Measurements from ENCODE around the gene CIT. TPM values are rescaled to one million over a fixed set of nuclear protein-coding genes. Genes with fewer than 3 reads are reported as not detected.

The CIT gene
- total RNA-seq, 1 experiment from 2014 or later: 67.9 TPM

GRCh38 chr12:119758722-119759121, 118.4 kb downstream of the CIT start:
- ChIA-PET CTCF (no interaction called here), POLR2A (no interaction called here)
- H3K27me3 ChIP-seq (ENCODE audit: control insufficient read depth, insufficient read depth, low read length): no peaks in the 10 kb centered on the region
- no peaks in the 10 kb centered on the region for H3K4me1 ChIP-seq (ENCODE audit: control insufficient read depth, insufficient read depth, low read length)
- in situ Hi-C loops (cut with HindIII; ENCODE audit: low pct_unique_long_range_greater_than_20kb, low sequenced_read_pairs) (no loop called here), intact Hi-C loops (cut with micrococcal nuclease; ENCODE audit: unreplicated experiment) (no loop called here)
- H3K27ac ChIP-seq (ENCODE audit: low read length): no peak overlapping the region
- BruUV-seq (replicated peaks): no TSS peak
- TF ChIP-seq POLR2AphosphoS5 (IDR thresholded peaks at IDR 0.05; ENCODE audit: low read depth, low read length) (no peak), CTCF (IDR thresholded peaks at IDR 0.05) (no peak), TCF7L2 (IDR thresholded peaks at IDR 0.05; ENCODE audit: low read depth, low read length) (no peak), REST (IDR thresholded peaks at IDR 0.05; ENCODE audit: insufficient read depth in 1 of 2, low read depth in 2 of 2, low read length in 1 of 2) (no peak), SIN3A (IDR thresholded peaks at IDR 0.05; ENCODE audit: borderline replicate concordance, insufficient read depth, low read depth, low read length) (no peak)
- H3K9me3 ChIP-seq (ENCODE audit: control insufficient read depth, insufficient read depth, low read depth, low read length): no peaks in the 10 kb centered on the region
- H3K36me3 ChIP-seq (ENCODE audit: control insufficient read depth, insufficient read depth, low read length): no peaks in the 10 kb centered on the region
- H3K4me3 ChIP-seq (ENCODE audit: low read depth in 2 of 2, low read length in 2 of 2): no peak overlapping the region
- DNase-seq (ENCODE audit: low read depth, low spot score) (no peak), ATAC-seq (no peak)

- intact Hi-C loops (cut with micrococcal nuclease; ENCODE audit: unreplicated experiment): no loop called here
- in situ Hi-C loops (cut with HindIII; ENCODE audit: low pct_unique_long_range_greater_than_20kb, low sequenced_read_pairs): no loop called here
- no peaks in the 10 kb centered on the region for H3K27me3 ChIP-seq (ENCODE audit: control insufficient read depth, insufficient read depth, low read length)
- BruUV-seq (replicated peaks): no TSS peak
- H3K4me3 ChIP-seq (ENCODE audit: low read depth in 2 of 2, low read length in 2 of 2): no peak overlapping the region
- CTCF ChIA-PET: no interaction called here
- H3K27ac ChIP-seq (ENCODE audit: low read length): no peak overlapping the region
- DNase-seq (ENCODE audit: low read depth, low spot score): no peak
- no peaks in the 10 kb centered on the region for H3K4me1 ChIP-seq (ENCODE audit: control insufficient read depth, insufficient read depth, low read length)
- no peak for ATAC-seq
- no peaks in the 10 kb centered on the region for H3K9me3 ChIP-seq (ENCODE audit: control insufficient read depth, insufficient read depth, low read depth, low read length)
- H3K36me3 ChIP-seq (ENCODE audit: control insufficient read depth, insufficient read depth, low read length): no peaks in the 10 kb centered on the region
- POLR2A ChIA-PET: interaction anchor here (0.5 kb wide), 1 partner anchor 56 kb away, joined by 3 read pairs; no protein-coding TSS in a partner anchor
- TF ChIP-seq SIN3A (IDR thresholded peaks at IDR 0.05; ENCODE audit: borderline replicate concordance, insufficient read depth, low read depth, low read length): no peak
Observed at GRCh38 chr12:119758234-119758633, 118.9 kb downstream of the CIT start.

- TF ChIP-seq SIN3A (IDR thresholded peaks at IDR 0.05; ENCODE audit: borderline replicate concordance, insufficient read depth, low read depth, low read length): no peak
- TF ChIP-seq REST (IDR thresholded peaks at IDR 0.05; ENCODE audit: insufficient read depth in 1 of 2, low read depth in 2 of 2, low read length in 1 of 2): no peak
- TF ChIP-seq TCF7L2 (IDR thresholded peaks at IDR 0.05; ENCODE audit: low read depth, low read length): no peak
- no peak for TF ChIP-seq POLR2AphosphoS5 (IDR thresholded peaks at IDR 0.05; ENCODE audit: low read depth, low read length)
- no peak for TF ChIP-seq CTCF (IDR thresholded peaks at IDR 0.05)
- Histone ChIP-seq H3K9me3 (ENCODE audit: control insufficient read depth, insufficient read depth, low read depth, low read length) (no peaks in the 10 kb centered on the region), H3K4me3 (ENCODE audit: low read depth in 2 of 2, low read length in 2 of 2) (no peak overlapping the region), H3K4me1 (ENCODE audit: control insufficient read depth, insufficient read depth, low read length) (no peaks in the 10 kb centered on the region), H3K27ac (ENCODE audit: low read length) (no peak overlapping the region), H3K27me3 (ENCODE audit: control insufficient read depth, insufficient read depth, low read length) (no peaks in the 10 kb centered on the region), H3K36me3 (ENCODE audit: control insufficient read depth, insufficient read depth, low read length) (peaks cover 8% of the 10 kb centered on the region)
- DNase-seq (ENCODE audit: low read depth, low spot score): no peak
- in situ Hi-C loops (cut with HindIII; ENCODE audit: low pct_unique_long_range_greater_than_20kb, low sequenced_read_pairs) (no loop called here), intact Hi-C loops (cut with micrococcal nuclease; ENCODE audit: unreplicated experiment) (no loop called here)
- no peak for ATAC-seq
- ChIA-PET POLR2A (no interaction called here), CTCF (no interaction called here)
- BruUV-seq (replicated peaks): no TSS peak
Observed at GRCh38 chr12:119751961-119752360, 125.2 kb downstream of the CIT start.
